ENCODE measurements around the gene ANO2.

- no peak for TF ChIP-seq TAF1 (IDR thresholded peaks at IDR 0.05; ENCODE audit: borderline replicate concordance, insufficient read depth, low read length)
- no peak for TF ChIP-seq POLR2AphosphoS5 (IDR thresholded peaks at IDR 0.05; ENCODE audit: low read depth, low read length)
- no peak for TF ChIP-seq REST (IDR thresholded peaks at IDR 0.05; ENCODE audit: insufficient read depth in 1 of 2, low read depth in 2 of 2, low read length in 2 of 2)
Observed at GRCh38 chr12:5794156-5794555, 150.9 kb downstream of the ANO2 start.
